Loucy (cell line): ENCODE measurements around the gene NRARP.

Experiments
- H2AFZ ChIP-seq: fragments of 200-600 bp; sonication (generic); 2 replicates; pipeline ENCODE4 v1.6.0; 2016; ENCODE audit warnings: antibody characterized with exemption, mild to moderate bottlenecking, low read length, moderate library complexity
- H3F3A ChIP-seq: fragments of 200-600 bp; 2 replicates; pipeline ENCODE4 v1.6.0; 2016; ENCODE audit warnings: antibody characterized with exemption, low read depth, mild to moderate bottlenecking
- H3K27me3 ChIP-seq: fragments of 200-600 bp; sonication (generic); 2 replicates; pipeline ENCODE4 v1.6.1; 2014; ENCODE audit warnings: low read length, mild to moderate bottlenecking; ENCODE audit not compliant: insufficient read depth, poor library complexity, severe bottlenecking
- H3K36me3 ChIP-seq: fragments of 200-600 bp; sonication (generic); 2 replicates; pipeline ENCODE4 v1.6.1; 2016; ENCODE audit warnings: low read length; ENCODE audit not compliant: insufficient read depth
- H3K4me1 ChIP-seq: fragments of 200-600 bp; sonication (generic); 2 replicates; pipeline ENCODE4 v1.5.1; 2014; ENCODE audit warnings: low read length, mild to moderate bottlenecking; ENCODE audit not compliant: insufficient read depth, poor library complexity, severe bottlenecking
- H3K4me2 ChIP-seq: fragments of 200-600 bp; sonication (generic); 2 replicates; pipeline ENCODE4 v1.6.0; 2014; ENCODE audit warnings: antibody characterized with exemption, low read length, low read depth, mild to moderate bottlenecking; ENCODE audit not compliant: poor library complexity, severe bottlenecking
- H3K4me3 ChIP-seq: fragments of 200-600 bp; sonication (generic); 2 replicates; pipeline ENCODE4 v1.5.1; 2014; ENCODE audit warnings: low read length, mild to moderate bottlenecking, mixed read lengths; ENCODE audit not compliant: poor library complexity, severe bottlenecking
- H3K79me2 ChIP-seq: fragments of 200-600 bp; sonication (generic); 2 replicates; pipeline ENCODE4 v1.6.1; 2014; ENCODE audit warnings: low read length; ENCODE audit not compliant: insufficient read depth
- H3K9ac ChIP-seq: fragments of 200-600 bp; sonication (generic); 2 replicates; pipeline ENCODE4 v1.6.0; 2014; ENCODE audit warnings: mild to moderate bottlenecking, low read depth, low read length, moderate library complexity; ENCODE audit not compliant: poor library complexity, severe bottlenecking
- H3K9me2 ChIP-seq: fragments of 200-600 bp; sonication (generic); replicated peaks from 2 replicates; pipeline ENCODE4 v1.6.1; 2016; ENCODE audit warnings: low read depth, low read length, mixed read lengths
- H3K9me3 ChIP-seq: fragments of 200-600 bp; sonication (generic); 2 replicates; pipeline ENCODE4 v1.6.1; 2014; ENCODE audit warnings: mild to moderate bottlenecking, antibody characterized with exemption, low read length, low read depth; ENCODE audit not compliant: insufficient read depth
- H4K20me1 ChIP-seq: fragments of 200-600 bp; sonication (generic); 2 replicates; pipeline ENCODE4 v1.6.0; 2014; ENCODE audit warnings: antibody characterized with exemption, low read length, mild to moderate bottlenecking; ENCODE audit not compliant: insufficient read depth, poor library complexity, severe bottlenecking
- EZH2phosphoT487 ChIP-seq: fragments of 200-600 bp; IDR thresholded peaks from 2 replicates; pipeline ENCODE4 v1.6.1; 2018; ENCODE audit warnings: antibody characterized with exemption, mild to moderate bottlenecking, moderate library complexity, borderline replicate concordance
- TF ChIP-seq, protein P1 (sequence below): fragments of 200-600 bp; sonication (generic); conservative IDR thresholded peaks from 2 replicates; pipeline ENCODE4 v1.5.1; 2014; ENCODE audit warnings: mild to moderate bottlenecking, antibody characterized with exemption, low read length

The NRARP gene

DNA sequence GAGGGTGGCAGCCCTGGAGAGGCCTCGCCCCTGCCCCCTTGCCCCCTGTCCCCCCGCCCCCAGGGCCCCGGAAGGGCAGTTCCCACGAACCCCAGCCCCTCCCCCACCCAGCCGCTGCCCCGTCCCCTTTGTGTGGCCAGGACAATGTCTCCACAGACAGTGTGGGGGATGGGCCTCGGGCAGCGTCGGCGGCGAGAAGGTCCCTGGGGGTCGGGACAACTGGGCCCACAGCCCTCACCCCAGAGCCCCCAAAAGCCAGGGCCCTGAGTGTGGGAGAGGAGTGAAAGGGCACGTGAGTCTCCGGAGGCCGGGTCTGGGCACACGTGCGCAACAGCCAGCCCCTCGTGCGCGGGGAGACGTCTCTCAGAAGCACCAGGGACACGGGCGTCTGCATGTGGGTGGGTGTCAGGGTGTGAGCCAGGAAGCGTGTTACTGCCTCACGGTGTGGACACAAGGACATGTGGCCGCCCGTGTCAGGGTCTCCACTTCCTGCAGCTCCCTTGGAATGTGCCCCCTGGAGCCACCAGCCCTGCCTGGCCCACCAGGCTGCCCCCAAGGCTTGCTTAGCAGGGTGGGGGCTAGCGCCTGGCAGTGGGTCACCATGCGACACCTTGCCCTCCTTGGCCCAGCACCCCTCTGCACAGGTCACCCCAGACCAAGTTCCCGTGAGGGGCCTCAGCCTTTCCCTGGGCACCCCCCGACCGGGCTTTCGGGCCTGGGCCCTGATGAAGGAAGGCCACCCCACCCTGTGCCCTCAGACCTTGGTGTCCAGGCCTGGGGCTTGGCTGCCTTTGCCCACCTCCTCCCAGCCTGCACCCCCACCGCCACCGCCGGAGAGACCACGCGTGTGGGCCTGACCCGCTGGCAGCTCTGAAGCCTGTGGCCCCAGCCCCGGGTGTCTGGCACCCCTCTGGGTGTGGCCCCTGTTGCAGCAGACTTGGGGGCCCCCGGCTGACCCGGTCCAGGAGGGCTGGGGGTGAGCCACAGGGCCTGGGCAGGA, 12.8 kb upstream of the NRARP start:
- no peak overlapping the region for H3K9ac ChIP-seq
- TF ChIP-seq, protein P1, sequence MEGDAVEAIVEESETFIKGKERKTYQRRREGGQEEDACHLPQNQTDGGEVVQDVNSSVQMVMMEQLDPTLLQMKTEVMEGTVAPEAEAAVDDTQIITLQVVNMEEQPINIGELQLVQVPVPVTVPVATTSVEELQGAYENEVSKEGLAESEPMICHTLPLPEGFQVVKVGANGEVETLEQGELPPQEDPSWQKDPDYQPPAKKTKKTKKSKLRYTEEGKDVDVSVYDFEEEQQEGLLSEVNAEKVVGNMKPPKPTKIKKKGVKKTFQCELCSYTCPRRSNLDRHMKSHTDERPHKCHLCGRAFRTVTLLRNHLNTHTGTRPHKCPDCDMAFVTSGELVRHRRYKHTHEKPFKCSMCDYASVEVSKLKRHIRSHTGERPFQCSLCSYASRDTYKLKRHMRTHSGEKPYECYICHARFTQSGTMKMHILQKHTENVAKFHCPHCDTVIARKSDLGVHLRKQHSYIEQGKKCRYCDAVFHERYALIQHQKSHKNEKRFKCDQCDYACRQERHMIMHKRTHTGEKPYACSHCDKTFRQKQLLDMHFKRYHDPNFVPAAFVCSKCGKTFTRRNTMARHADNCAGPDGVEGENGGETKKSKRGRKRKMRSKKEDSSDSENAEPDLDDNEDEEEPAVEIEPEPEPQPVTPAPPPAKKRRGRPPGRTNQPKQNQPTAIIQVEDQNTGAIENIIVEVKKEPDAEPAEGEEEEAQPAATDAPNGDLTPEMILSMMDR = no peak
- no peak for TF ChIP-seq EZH2phosphoT487
- no peaks in the 10 kb centered on the region for H3K9me3 ChIP-seq
- no peak overlapping the region for H3K4me2 ChIP-seq
- no peak overlapping the region for H3K4me3 ChIP-seq
- no peaks in the 10 kb centered on the region for H3K9me2 ChIP-seq
- H3K79me2 ChIP-seq = no peaks in the 10 kb centered on the region
- no peaks in the 10 kb centered on the region for H3K27me3 ChIP-seq
- no peaks in the 10 kb centered on the region for H4K20me1 ChIP-seq
- H2AFZ ChIP-seq = no peak overlapping the region
- peaks cover 4% of the 10 kb centered on the region for H3K4me1 ChIP-seq
- H3F3A ChIP-seq = no peaks in the 10 kb centered on the region
- no peaks in the 10 kb centered on the region for H3K36me3 ChIP-seq

GRCh38 chr9:137313956-137314560, 12.0 kb upstream of the NRARP start:
- no peaks in the 10 kb centered on the region for H4K20me1 ChIP-seq
- no peaks in the 10 kb centered on the region for H3K9me3 ChIP-seq
- H2AFZ ChIP-seq = no peak overlapping the region
- H3K4me3 ChIP-seq = no peak overlapping the region
- H3K36me3 ChIP-seq = no peaks in the 10 kb centered on the region
- no peaks in the 10 kb centered on the region for H3K79me2 ChIP-seq
- no peaks in the 10 kb centered on the region for H3F3A ChIP-seq
- TF ChIP-seq, protein P1 = no peak
- TF ChIP-seq EZH2phosphoT487 = no peak
- H3K9ac ChIP-seq = no peak overlapping the region
- no peaks in the 10 kb centered on the region for H3K4me1 ChIP-seq
- no peaks in the 10 kb centered on the region for H3K27me3 ChIP-seq
- no peak overlapping the region for H3K4me2 ChIP-seq
- H3K9me2 ChIP-seq = no peaks in the 10 kb centered on the region

- Histone ChIP-seq H3K4me1 (no peaks in the 10 kb centered on the region), H3K4me2 (no peak overlapping the region)
- TF ChIP-seq EZH2phosphoT487 = no peak
- TF ChIP-seq, protein P1 = no peak
These were observed 11.4 kb upstream of the NRARP start for GRCh38 chr9:137313326-137313936.

More at GRCh38 chr9:137313326-137313936, 11.4 kb upstream of the NRARP start:
- Histone ChIP-seq H2AFZ (no peak overlapping the region), H3K79me2 (no peaks in the 10 kb centered on the region), H3K36me3 (no peaks in the 10 kb centered on the region), H3K9ac (no peak overlapping the region), H3K27me3 (no peaks in the 10 kb centered on the region), H3F3A (no peaks in the 10 kb centered on the region), H3K9me2 (no peaks in the 10 kb centered on the region), H3K4me3 (no peak overlapping the region), H3K9me3 (no peaks in the 10 kb centered on the region), H4K20me1 (no peaks in the 10 kb centered on the region)
